22Rv1 (cell line): ENCODE data around the gene IL6ST.
"Not testable (repeated sequence)": the region's sequence is repeated elsewhere in the genome, so short reads cannot be mapped to it uniquely, and the experiment has no call there.

Source experiments
- H3K27ac ChIP-seq: fragments of 450-650 bp; 2 replicates; pipeline ENCODE4 v1.5.1; 2017
- ZFX ChIP-seq: fragments of 450-650 bp; IDR thresholded peaks from 2 replicates; pipeline ENCODE4 v1.6.1; 2017; ENCODE audit warnings: antibody characterized with exemption, borderline replicate concordance
- TF ChIP-seq, protein P1 (sequence below): fragments of 450-650 bp; IDR thresholded peaks from 2 replicates; pipeline ENCODE4 v1.5.1; 2017; ENCODE audit warnings: mild to moderate bottlenecking

The IL6ST gene

GRCh38 chr5:55982957-55983381 is 11.8 kb downstream of the IL6ST start:
- H3K27ac ChIP-seq = no peak overlapping the region
- no peak for TF ChIP-seq ZFX
- TF ChIP-seq, protein P1, sequence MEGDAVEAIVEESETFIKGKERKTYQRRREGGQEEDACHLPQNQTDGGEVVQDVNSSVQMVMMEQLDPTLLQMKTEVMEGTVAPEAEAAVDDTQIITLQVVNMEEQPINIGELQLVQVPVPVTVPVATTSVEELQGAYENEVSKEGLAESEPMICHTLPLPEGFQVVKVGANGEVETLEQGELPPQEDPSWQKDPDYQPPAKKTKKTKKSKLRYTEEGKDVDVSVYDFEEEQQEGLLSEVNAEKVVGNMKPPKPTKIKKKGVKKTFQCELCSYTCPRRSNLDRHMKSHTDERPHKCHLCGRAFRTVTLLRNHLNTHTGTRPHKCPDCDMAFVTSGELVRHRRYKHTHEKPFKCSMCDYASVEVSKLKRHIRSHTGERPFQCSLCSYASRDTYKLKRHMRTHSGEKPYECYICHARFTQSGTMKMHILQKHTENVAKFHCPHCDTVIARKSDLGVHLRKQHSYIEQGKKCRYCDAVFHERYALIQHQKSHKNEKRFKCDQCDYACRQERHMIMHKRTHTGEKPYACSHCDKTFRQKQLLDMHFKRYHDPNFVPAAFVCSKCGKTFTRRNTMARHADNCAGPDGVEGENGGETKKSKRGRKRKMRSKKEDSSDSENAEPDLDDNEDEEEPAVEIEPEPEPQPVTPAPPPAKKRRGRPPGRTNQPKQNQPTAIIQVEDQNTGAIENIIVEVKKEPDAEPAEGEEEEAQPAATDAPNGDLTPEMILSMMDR = no peak; the same call in 1 of the 2 replicates

GRCh38 chr5:55973296-55973695 is 21.5 kb downstream of the IL6ST start:
- H3K27ac ChIP-seq = no peak overlapping the region
- TF ChIP-seq, protein P1 = no peak
- TF ChIP-seq ZFX = no peak

DNA sequence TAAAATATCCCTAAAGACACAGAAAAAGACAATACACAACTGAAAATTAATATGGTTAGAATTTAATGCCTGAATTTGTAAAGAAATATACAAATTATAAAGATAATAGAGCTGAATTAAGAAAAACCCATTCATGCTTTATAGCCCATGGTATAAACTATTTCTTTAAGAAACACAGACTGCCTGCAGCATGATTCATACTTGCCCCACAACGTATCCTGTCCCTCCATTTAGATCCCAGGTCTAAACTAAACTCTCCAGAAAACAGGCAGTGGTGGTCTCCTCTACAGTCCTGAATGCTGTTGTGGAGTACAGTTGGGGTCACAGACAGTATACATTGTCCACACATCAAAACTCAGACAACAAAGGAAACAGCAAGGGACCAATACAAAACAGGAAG is 24.8 kb downstream of the IL6ST start:
- no peak for TF ChIP-seq ZFX
- TF ChIP-seq, protein P1 = no peak
- no peak overlapping the region for H3K27ac ChIP-seq

GRCh38 chr5:55966284-55966683 is 28.5 kb downstream of the IL6ST start:
- TF ChIP-seq, protein P1 = no peak
- no peak for TF ChIP-seq ZFX
- H3K27ac ChIP-seq = no peak overlapping the region

DNA sequence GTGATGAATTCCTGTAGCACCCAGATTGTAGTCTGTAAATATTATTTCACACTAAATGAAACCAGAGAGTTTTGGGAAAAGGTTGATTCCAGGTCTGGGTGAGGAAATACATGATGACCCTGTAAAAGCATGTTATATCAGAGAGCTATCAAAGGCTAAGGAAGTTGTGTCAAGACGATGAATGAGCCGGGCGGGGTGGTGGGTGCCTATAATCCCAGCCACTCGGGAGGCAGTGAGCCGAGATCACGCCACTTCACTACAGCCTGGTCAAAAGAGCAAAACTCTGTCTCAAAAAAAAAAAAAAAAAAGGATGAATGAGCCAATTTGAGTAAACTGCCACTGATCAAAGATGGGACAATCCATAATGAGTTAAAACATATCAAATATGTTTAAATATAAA is 29.2 kb downstream of the IL6ST start:
- TF ChIP-seq, protein P1 = no peak
- no peak overlapping the region for H3K27ac ChIP-seq

GRCh38 chr5:55960779-55961178 is 34.0 kb downstream of the IL6ST start:
- TF ChIP-seq, protein P1 = no peak
- TF ChIP-seq ZFX = no peak
- no peak overlapping the region for H3K27ac ChIP-seq

DNA sequence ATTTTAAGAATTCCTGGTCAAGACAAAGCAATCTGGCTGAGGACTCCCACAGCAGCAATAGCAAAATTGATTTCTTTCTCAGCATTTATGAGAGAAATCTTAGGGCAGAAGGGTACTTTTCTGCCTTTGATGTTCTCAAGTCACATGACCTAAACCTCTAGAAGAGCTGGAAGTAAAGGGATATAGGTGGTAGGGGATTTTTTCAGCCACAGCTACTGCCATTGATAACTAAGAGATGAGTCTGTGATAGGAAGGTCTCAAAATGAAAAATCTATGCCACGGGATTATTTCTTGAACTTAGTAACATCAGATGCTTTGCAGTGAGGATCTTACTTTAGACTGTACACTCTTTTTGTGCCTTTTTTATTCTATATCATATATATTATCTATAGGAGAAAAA is 35.6 kb downstream of the IL6ST start:
- TF ChIP-seq ZFX = no peak
- TF ChIP-seq, protein P1 = no peak
- no peak overlapping the region for H3K27ac ChIP-seq

GRCh38 chr5:55941154-55941553 is 53.6 kb downstream of the IL6ST start:
- H3K27ac ChIP-seq = not testable (repeated sequence)

- H3K27ac ChIP-seq = not testable (repeated sequence)
These were observed 57.2 kb downstream of the IL6ST start for GRCh38 chr5:55937598-55937997.
